ENCODE results near the gene KLK12.

The KLK12 gene

GRCh38 chr19:51043497-51043896 lies 8.7 kb upstream of the KLK12 start:
- no peak overlapping the region for H2AK5ac ChIP-seq (ENCODE audit: low read length, severe bottlenecking)
- H3K27ac ChIP-seq (ENCODE audit: low read length, poor library complexity, severe bottlenecking): no peak overlapping the region

GRCh38 chr19:51040151-51040550 lies 5.3 kb upstream of the KLK12 start:
- no peak overlapping the region for H3K9ac ChIP-seq (ENCODE audit: low read length)
- no peak overlapping the region for H3K4ac ChIP-seq (ENCODE audit: low read depth in 1 of 2, low read length in 2 of 2)
- no peak overlapping the region for H3K23ac ChIP-seq (ENCODE audit: low read length in 2 of 2)
- H2BK120ac ChIP-seq (ENCODE audit: low read depth, low read length): no peak overlapping the region
- H4K8ac ChIP-seq (ENCODE audit: low read length): no peak overlapping the region
- no peaks in the 10 kb centered on the region for H3K79me1 ChIP-seq (replicated peaks; ENCODE audit: low read length, poor library complexity, severe bottlenecking)
- H3K36me3 ChIP-seq (ENCODE audit: control insufficient read depth in 1 of 2, insufficient read depth in 2 of 2, low read depth in 1 of 2, low read length in 2 of 2): no peaks in the 10 kb centered on the region
- WGBS: no CpG with 5 or more reads among the region's 6 CpGs
- H2BK5ac ChIP-seq (ENCODE audit: low read depth, low read length, poor library complexity, severe bottlenecking): no peak overlapping the region
- no peaks in the 10 kb centered on the region for H3K4me1 ChIP-seq (ENCODE audit: control insufficient read depth, insufficient read depth, low read depth, low read length)
- H2BK15ac ChIP-seq (ENCODE audit: low read depth, poor library complexity, severe bottlenecking): no peak overlapping the region
- H3K4me2 ChIP-seq (ENCODE audit: low read length, poor library complexity, severe bottlenecking): no peak overlapping the region
- no peak overlapping the region for H3K18ac ChIP-seq (ENCODE audit: low read depth in 1 of 2, low read length in 2 of 2)
- H3K27ac ChIP-seq (ENCODE audit: low read length, poor library complexity, severe bottlenecking): no peak overlapping the region
- H2AK5ac ChIP-seq (ENCODE audit: low read length, severe bottlenecking): no peak overlapping the region
- DNase-seq: no peak
- H3K27me3 ChIP-seq (ENCODE audit: control insufficient read depth in 1 of 2, insufficient read depth in 1 of 2, low read length in 2 of 2): peaks cover 0 to 3% of the 10 kb centered on the region in 2 experiments
- H3K9me3 ChIP-seq (ENCODE audit: control insufficient read depth, low read length): no peaks in the 10 kb centered on the region
- no peak overlapping the region for H3K4me3 ChIP-seq (ENCODE audit: insufficient read depth in 1 of 2, low read depth in 1 of 2, low read length in 2 of 2)
- H4K91ac ChIP-seq (ENCODE audit: low read length): no peak overlapping the region
- no peak overlapping the region for H2BK12ac ChIP-seq (ENCODE audit: low read length in 2 of 2)
- H2AFZ ChIP-seq (ENCODE audit: low read depth, low read length): no peak overlapping the region
- H3K14ac ChIP-seq (ENCODE audit: low read length in 2 of 2): no peak overlapping the region

More at GRCh38 chr19:51043497-51043896, 8.7 kb upstream of the KLK12 start:
- H3K9me3 ChIP-seq (ENCODE audit: control insufficient read depth, low read length): no peaks in the 10 kb centered on the region
- H3K4me1 ChIP-seq (ENCODE audit: control insufficient read depth, insufficient read depth, low read depth, low read length): no peaks in the 10 kb centered on the region
- no peak overlapping the region for H3K4ac ChIP-seq (ENCODE audit: low read depth in 1 of 2, low read length in 2 of 2)
- no peaks in the 10 kb centered on the region for H3K79me1 ChIP-seq (replicated peaks; ENCODE audit: low read length, poor library complexity, severe bottlenecking)
- H3K9ac ChIP-seq (ENCODE audit: low read length): no peak overlapping the region
- no peak overlapping the region for H4K8ac ChIP-seq (ENCODE audit: low read length)
- no peak overlapping the region for H3K23ac ChIP-seq (ENCODE audit: low read length in 2 of 2)
- DNase-seq: no peak
- WGBS: 71% methylated on average over 8 of the region's 9 CpGs
- no peaks in the 10 kb centered on the region for H3K36me3 ChIP-seq (ENCODE audit: control insufficient read depth in 1 of 2, insufficient read depth in 2 of 2, low read depth in 1 of 2, low read length in 2 of 2)
- H2BK5ac ChIP-seq (ENCODE audit: low read depth, low read length, poor library complexity, severe bottlenecking): no peak overlapping the region
- H3K18ac ChIP-seq (ENCODE audit: low read depth in 1 of 2, low read length in 2 of 2): no peak overlapping the region
- H2BK120ac ChIP-seq (ENCODE audit: low read depth, low read length): no peak overlapping the region
- peaks cover 0 to 8% of the 10 kb centered on the region in 2 experiments for H3K27me3 ChIP-seq (ENCODE audit: control insufficient read depth in 1 of 2, insufficient read depth in 1 of 2, low read length in 2 of 2)
- no peak overlapping the region for H3K4me2 ChIP-seq (ENCODE audit: low read length, poor library complexity, severe bottlenecking)
- no peak overlapping the region for H3K4me3 ChIP-seq (ENCODE audit: insufficient read depth in 1 of 2, low read depth in 1 of 2, low read length in 2 of 2)
- no peak overlapping the region for H4K91ac ChIP-seq (ENCODE audit: low read length)
- H2AFZ ChIP-seq (ENCODE audit: low read depth, low read length): no peak overlapping the region
- H2BK15ac ChIP-seq (ENCODE audit: low read depth, poor library complexity, severe bottlenecking): no peak overlapping the region
- no peak overlapping the region for H3K14ac ChIP-seq (ENCODE audit: low read length in 2 of 2)
- no peak overlapping the region for H2BK12ac ChIP-seq (ENCODE audit: low read length in 2 of 2)

GRCh38 chr19:51036519-51036918 lies 1.7 kb upstream of the KLK12 start:
- Histone ChIP-seq H4K91ac (ENCODE audit: low read length) (no peak overlapping the region), H2AK5ac (ENCODE audit: low read length, severe bottlenecking) (no peak overlapping the region), H3K36me3 (ENCODE audit: control insufficient read depth in 1 of 2, insufficient read depth in 2 of 2, low read depth in 1 of 2, low read length in 2 of 2) (no peaks in the 10 kb centered on the region), H2AFZ (ENCODE audit: low read depth, low read length) (no peak overlapping the region), H3K27ac (ENCODE audit: low read length, poor library complexity, severe bottlenecking) (no peak overlapping the region), H3K4me3 (ENCODE audit: insufficient read depth in 1 of 2, low read depth in 1 of 2, low read length in 2 of 2) (no peak overlapping the region), H3K4ac (ENCODE audit: low read depth in 1 of 2, low read length in 2 of 2) (no peak overlapping the region), H4K8ac (ENCODE audit: low read length) (no peak overlapping the region), H2BK15ac (ENCODE audit: low read depth, poor library complexity, severe bottlenecking) (no peak overlapping the region), H3K18ac (ENCODE audit: low read depth in 1 of 2, low read length in 2 of 2) (no peak overlapping the region), H3K4me1 (ENCODE audit: control insufficient read depth, insufficient read depth, low read depth, low read length) (no peaks in the 10 kb centered on the region), H2BK120ac (ENCODE audit: low read depth, low read length) (no peak overlapping the region), H3K9ac (ENCODE audit: low read length) (no peak overlapping the region), H2BK12ac (ENCODE audit: low read length in 2 of 2) (no peak overlapping the region), H3K9me3 (ENCODE audit: control insufficient read depth, low read length) (no peaks in the 10 kb centered on the region), H3K14ac (ENCODE audit: low read length in 2 of 2) (no peak overlapping the region), H2BK5ac (ENCODE audit: low read depth, low read length, poor library complexity, severe bottlenecking) (no peak overlapping the region), H3K79me1 (replicated peaks; ENCODE audit: low read length, poor library complexity, severe bottlenecking) (no peaks in the 10 kb centered on the region), H3K4me2 (ENCODE audit: low read length, poor library complexity, severe bottlenecking) (no peak overlapping the region), H3K23ac (ENCODE audit: low read length in 2 of 2) (no peak overlapping the region), H3K27me3 (ENCODE audit: control insufficient read depth in 1 of 2, insufficient read depth in 1 of 2, low read length in 2 of 2) (peaks cover 0 to 14% of the 10 kb centered on the region in 2 experiments)
- WGBS: 57% methylated on average over 9 of the region's 9 CpGs
- no peak for DNase-seq

GRCh38 chr19:51031880-51032225 lies 2.9 kb downstream of the KLK12 start:
- no peak overlapping the region for H4K91ac ChIP-seq (ENCODE audit: low read length)
- no peak overlapping the region for H3K23ac ChIP-seq (ENCODE audit: low read length in 2 of 2)
- H3K4me3 ChIP-seq (ENCODE audit: insufficient read depth in 1 of 2, low read depth in 1 of 2, low read length in 2 of 2): no peak overlapping the region
- DNase-seq: no peak
- H3K9me3 ChIP-seq (ENCODE audit: control insufficient read depth, low read length): no peaks in the 10 kb centered on the region
- no peak overlapping the region for H2BK12ac ChIP-seq (ENCODE audit: low read length in 2 of 2)
- no peak overlapping the region for H2AK5ac ChIP-seq (ENCODE audit: low read length, severe bottlenecking)
- no peak overlapping the region for H2BK15ac ChIP-seq (ENCODE audit: low read depth, poor library complexity, severe bottlenecking)
- no peaks in the 10 kb centered on the region for H3K4me1 ChIP-seq (ENCODE audit: control insufficient read depth, insufficient read depth, low read depth, low read length)
- H2BK5ac ChIP-seq (ENCODE audit: low read depth, low read length, poor library complexity, severe bottlenecking): no peak overlapping the region
- H2AFZ ChIP-seq (ENCODE audit: low read depth, low read length): no peak overlapping the region
- 91% methylated on average over 28 of the region's 28 CpGs for WGBS
- H3K4me2 ChIP-seq (ENCODE audit: low read length, poor library complexity, severe bottlenecking): no peak overlapping the region
- no peak overlapping the region for H4K8ac ChIP-seq (ENCODE audit: low read length)
- H3K4ac ChIP-seq (ENCODE audit: low read depth in 1 of 2, low read length in 2 of 2): no peak overlapping the region
- H3K14ac ChIP-seq (ENCODE audit: low read length in 2 of 2): no peak overlapping the region
- H3K79me1 ChIP-seq (replicated peaks; ENCODE audit: low read length, poor library complexity, severe bottlenecking): no peaks in the 10 kb centered on the region
- H3K9ac ChIP-seq (ENCODE audit: low read length): no peak overlapping the region
- peaks cover 0 to 32% of the 10 kb centered on the region in 2 experiments for H3K27me3 ChIP-seq (ENCODE audit: control insufficient read depth in 1 of 2, insufficient read depth in 1 of 2, low read length in 2 of 2)
- H3K27ac ChIP-seq (ENCODE audit: low read length, poor library complexity, severe bottlenecking): no peak overlapping the region
- H3K18ac ChIP-seq (ENCODE audit: low read depth in 1 of 2, low read length in 2 of 2): no peak overlapping the region
- no peak overlapping the region for H2BK120ac ChIP-seq (ENCODE audit: low read depth, low read length)
- no peaks in the 10 kb centered on the region for H3K36me3 ChIP-seq (ENCODE audit: control insufficient read depth in 1 of 2, insufficient read depth in 2 of 2, low read depth in 1 of 2, low read length in 2 of 2)

Measured in mesenchymal stem cell (in vitro differentiated cells and primary cell).